CD4-positive, alpha-beta T cell (primary cell): ENCODE measurements around the gene FBXL17. TPM values are rescaled to one million over a fixed set of nuclear protein-coding genes. Genes with fewer than 3 reads are reported as not detected.
"Not testable (repeated sequence)": the region's sequence is repeated elsewhere in the genome, so short reads cannot be mapped to it uniquely, and the experiment has no call there.

Experiments used
- ATAC-seq: fragments of 200-7000 bp; cut with Tn5 transposase; one replicate; pipeline ENCODE4 v1.10.0; 2022; ENCODE audit warnings: mild to moderate bottlenecking; ENCODE audit not compliant: poor library complexity
- CTCF ChIA-PET: fragments of 350-600 bp; sonication (Branson Sonifier 250); formaldehyde crosslinking; loops from one replicate; lab custom pipeline; 2021; ENCODE audit warnings: antibody characterized with exemption, inconsistent platforms; lab: Charles Lee
- POLR2A ChIA-PET: fragments of 350-600 bp; sonication (Branson Sonifier 250); formaldehyde crosslinking; loops from one replicate; lab custom pipeline; 2021; ENCODE audit warnings: antibody characterized with exemption, inconsistent platforms; lab: Charles Lee
- DNase-seq, 14 experiments: peaks; one replicate each; pipeline ENCODE4 v3.0.0-alpha.2; 2013 to 2020; ENCODE audit warnings: mixed read lengths in 2 of 14
- H3K27ac ChIP-seq, 2 donors: one replicate each; pipeline versions ENCODE4 v1.5.1 to v1.7.0; 2013; ENCODE audit warnings: low read length in 2 of 2, low read depth in 1 of 2, mild to moderate bottlenecking in 1 of 2
- H3K27me3 ChIP-seq, 2 experiments: 1 replicate in 1 of 2; 2 replicates in 1 of 2; pipeline versions ENCODE4 v1.6.1 to v1.7.0; 2013; ENCODE audit warnings: low read length in 2 of 2, control low read depth in 1 of 2, mild to moderate bottlenecking in 1 of 2, moderate library complexity in 1 of 2; ENCODE audit not compliant: insufficient read depth in 2 of 2, control insufficient read depth in 1 of 2
- H3K36me3 ChIP-seq: one replicate; pipeline ENCODE4 v1.6.1; 2013; ENCODE audit warnings: low read length, control low read depth; ENCODE audit not compliant: insufficient read depth
- H3K4me1 ChIP-seq: one replicate; pipeline ENCODE4 v1.6.1; 2013; ENCODE audit warnings: low read length, control low read depth; ENCODE audit not compliant: insufficient read depth
- H3K4me3 ChIP-seq: one replicate; pipeline ENCODE4 v1.5.1; 2013; ENCODE audit warnings: mild to moderate bottlenecking, low read length, moderate library complexity
- H3K9me3 ChIP-seq, 2 experiments: 1 replicate in 1 of 2; 2 replicates in 1 of 2; pipeline versions ENCODE4 v1.6.1 to v1.7.0; 2013; ENCODE audit warnings: low read length in 2 of 2, mild to moderate bottlenecking in 2 of 2, control low read depth in 1 of 2, moderate library complexity in 1 of 2; ENCODE audit not compliant: control insufficient read depth in 1 of 2, insufficient read depth in 1 of 2
- H3K27ac Mint-ChIP-seq: one replicate; pipeline ENCODE4 v1.8.0; 2020; ENCODE audit warnings: mixed read lengths
- H3K27me3 Mint-ChIP-seq: one replicate; pipeline ENCODE4 v1.8.0; 2021; ENCODE audit warnings: mixed read lengths
- H3K36me3 Mint-ChIP-seq: one replicate; pipeline ENCODE4 v1.8.0; 2021; ENCODE audit warnings: low read depth, mixed read lengths
- H3K4me1 Mint-ChIP-seq: one replicate; pipeline ENCODE4 v1.8.0; 2021; ENCODE audit warnings: low read depth, mixed read lengths
- H3K4me3 Mint-ChIP-seq: one replicate; pipeline ENCODE4 v1.8.0; 2020; ENCODE audit warnings: mild to moderate bottlenecking, mixed read lengths
- H3K9me3 Mint-ChIP-seq: one replicate; pipeline ENCODE4 v1.8.0; 2020; ENCODE audit warnings: mixed read lengths
- intact Hi-C, 2 experiments: fragments of 100-400 bp; cut with DNase I in 1 of 2; cut with micrococcal nuclease in 1 of 2; formaldehyde crosslinking; loops; one replicate each; pipeline versions ENCODE4 v1.15.1 to v1.9.0; 2023 to 2025; cut with DNase I, micrococcal nuclease
- total RNA-seq, 174 experiments: library from RNA in 2 of 174; stranded (reverse) in 2 of 174; gene quantifications; one replicate each; pipeline ENCODE4 v1.2.3 and lab custom pipeline; 2021 to 2026
- TF ChIP-seq, protein P1 (sequence below): fragments of 200-600 bp; IDR thresholded peaks from one replicate; pipeline ENCODE4 v1.8.0; 2022; ENCODE audit warnings: antibody characterized with exemption, mild to moderate bottlenecking

FBXL17 gene
- total RNA-seq, 2 experiments from 2014 or later: 17.9 to 21.1 TPM

DNA sequence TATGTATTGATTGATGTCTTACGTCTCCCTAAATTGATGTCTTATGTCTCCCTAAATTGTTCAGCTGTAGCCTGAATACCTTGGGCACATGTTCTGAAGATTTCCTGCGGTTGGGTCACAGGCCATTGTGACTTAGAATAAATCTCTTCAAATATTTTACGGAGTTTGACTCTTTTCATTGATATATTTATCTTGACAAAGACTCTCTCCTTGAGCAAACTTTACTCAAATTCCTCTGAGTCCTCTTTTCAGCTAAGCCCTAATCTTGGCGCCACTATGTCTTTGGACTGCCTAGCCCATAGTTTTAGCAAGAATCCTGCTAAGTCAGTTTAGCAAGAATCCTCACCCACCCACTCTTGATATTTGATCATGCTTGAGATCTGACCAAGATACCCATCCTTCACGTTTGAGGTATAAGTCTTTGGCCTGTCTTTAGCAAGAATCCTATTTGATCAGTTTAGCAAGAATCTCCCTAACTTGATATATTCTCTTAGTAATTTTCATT, 35.3 kb upstream of the FBXL17 start:
- Histone ChIP-seq H3K4me3 (no peak overlapping the region), H3K27me3 (no peaks in the 10 kb centered on the region), H3K36me3 (no peaks in the 10 kb centered on the region), H3K9me3 (peaks cover 0 to 7% of the 10 kb centered on the region in 2 experiments), H3K4me1 (no peaks in the 10 kb centered on the region), H3K27ac (no peak overlapping the region)
- H3K4me3 Mint-ChIP-seq: no peak overlapping the region
- POLR2A ChIA-PET: no interaction called here
- H3K27ac Mint-ChIP-seq: no peak overlapping the region
- ATAC-seq: no peak
- CTCF ChIA-PET: no interaction called here
- no peak for DNase-seq
- intact Hi-C loops: no loop called here
- TF ChIP-seq, protein P1, sequence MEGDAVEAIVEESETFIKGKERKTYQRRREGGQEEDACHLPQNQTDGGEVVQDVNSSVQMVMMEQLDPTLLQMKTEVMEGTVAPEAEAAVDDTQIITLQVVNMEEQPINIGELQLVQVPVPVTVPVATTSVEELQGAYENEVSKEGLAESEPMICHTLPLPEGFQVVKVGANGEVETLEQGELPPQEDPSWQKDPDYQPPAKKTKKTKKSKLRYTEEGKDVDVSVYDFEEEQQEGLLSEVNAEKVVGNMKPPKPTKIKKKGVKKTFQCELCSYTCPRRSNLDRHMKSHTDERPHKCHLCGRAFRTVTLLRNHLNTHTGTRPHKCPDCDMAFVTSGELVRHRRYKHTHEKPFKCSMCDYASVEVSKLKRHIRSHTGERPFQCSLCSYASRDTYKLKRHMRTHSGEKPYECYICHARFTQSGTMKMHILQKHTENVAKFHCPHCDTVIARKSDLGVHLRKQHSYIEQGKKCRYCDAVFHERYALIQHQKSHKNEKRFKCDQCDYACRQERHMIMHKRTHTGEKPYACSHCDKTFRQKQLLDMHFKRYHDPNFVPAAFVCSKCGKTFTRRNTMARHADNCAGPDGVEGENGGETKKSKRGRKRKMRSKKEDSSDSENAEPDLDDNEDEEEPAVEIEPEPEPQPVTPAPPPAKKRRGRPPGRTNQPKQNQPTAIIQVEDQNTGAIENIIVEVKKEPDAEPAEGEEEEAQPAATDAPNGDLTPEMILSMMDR: no peak
- H3K27me3 Mint-ChIP-seq: peaks cover 23% of the 10 kb centered on the region
- no peaks in the 10 kb centered on the region for H3K36me3 Mint-ChIP-seq
- H3K9me3 Mint-ChIP-seq: peaks cover 5% of the 10 kb centered on the region
- no peaks in the 10 kb centered on the region for H3K4me1 Mint-ChIP-seq

DNA sequence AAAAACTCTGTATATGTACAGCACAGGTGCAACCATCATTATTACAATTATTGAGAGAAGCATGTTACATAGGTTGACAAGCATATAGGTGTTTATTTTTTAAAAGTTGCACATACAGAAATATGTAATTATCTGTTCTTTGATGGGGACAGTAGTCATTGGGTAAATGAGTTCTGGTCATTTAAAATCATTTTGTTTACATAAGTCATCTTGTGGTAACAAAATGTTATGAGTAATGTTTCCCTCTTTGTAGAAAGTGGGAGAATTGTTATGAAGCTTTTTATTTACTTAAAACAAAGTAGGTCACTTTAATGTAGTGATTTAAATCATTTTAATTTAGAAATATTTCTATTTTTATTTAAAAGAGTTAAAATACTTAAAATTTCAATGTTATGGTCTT, 33.8 kb upstream of the FBXL17 start:
- Histone ChIP-seq H3K9me3 (peaks cover 0 to 7% of the 10 kb centered on the region in 2 experiments), H3K4me1 (no peaks in the 10 kb centered on the region), H3K27ac (no peak overlapping the region), H3K4me3 (no peak overlapping the region), H3K27me3 (no peaks in the 10 kb centered on the region), H3K36me3 (no peaks in the 10 kb centered on the region)
- TF ChIP-seq, protein P1: no peak
- CTCF ChIA-PET: no interaction called here
- ATAC-seq (no peak), DNase-seq (no peak)
- H3K36me3 Mint-ChIP-seq: no peaks in the 10 kb centered on the region
- no peak overlapping the region for H3K4me3 Mint-ChIP-seq
- H3K9me3 Mint-ChIP-seq: peaks cover 5% of the 10 kb centered on the region
- no peaks in the 10 kb centered on the region for H3K4me1 Mint-ChIP-seq
- H3K27me3 Mint-ChIP-seq: peaks cover 23% of the 10 kb centered on the region
- no peak overlapping the region for H3K27ac Mint-ChIP-seq
- POLR2A ChIA-PET: no interaction called here
- intact Hi-C loops: no loop called here

DNA sequence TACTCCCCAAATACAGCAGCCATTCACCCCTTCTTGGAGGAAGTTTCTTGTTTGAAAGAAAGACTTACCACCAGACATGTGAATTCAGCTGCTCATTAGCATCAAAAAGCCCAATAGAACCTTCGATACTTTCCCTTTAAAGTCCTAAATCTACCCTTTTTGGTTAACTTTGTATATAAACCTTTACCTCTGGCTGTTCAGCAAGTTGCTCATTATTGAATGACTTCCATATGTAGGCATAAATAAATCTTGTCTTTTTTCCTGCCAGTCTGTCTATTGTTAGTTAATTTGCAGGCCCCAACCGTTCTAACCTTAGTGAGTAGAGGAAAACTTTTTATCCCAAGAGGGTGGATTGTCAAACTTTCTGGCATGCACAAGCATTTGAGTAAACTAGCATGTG, 27.9 kb upstream of the FBXL17 start:
- Mint-ChIP-seq H3K27me3 (peaks cover 17% of the 10 kb centered on the region), H3K4me3 (no peak overlapping the region), H3K36me3 (no peaks in the 10 kb centered on the region), H3K4me1 (no peaks in the 10 kb centered on the region), H3K9me3 (no peaks in the 10 kb centered on the region), H3K27ac (no peak overlapping the region)
- intact Hi-C loops: no loop called here
- POLR2A ChIA-PET: no interaction called here
- Histone ChIP-seq H3K27ac (no peak overlapping the region), H3K4me1 (no peaks in the 10 kb centered on the region), H3K4me3 (no peak overlapping the region), H3K27me3 (no peaks in the 10 kb centered on the region), H3K36me3 (no peaks in the 10 kb centered on the region), H3K9me3 (no peaks in the 10 kb centered on the region)
- CTCF ChIA-PET: no interaction called here
- TF ChIP-seq, protein P1: no peak
- DNase-seq (no peak), ATAC-seq (no peak)

DNA sequence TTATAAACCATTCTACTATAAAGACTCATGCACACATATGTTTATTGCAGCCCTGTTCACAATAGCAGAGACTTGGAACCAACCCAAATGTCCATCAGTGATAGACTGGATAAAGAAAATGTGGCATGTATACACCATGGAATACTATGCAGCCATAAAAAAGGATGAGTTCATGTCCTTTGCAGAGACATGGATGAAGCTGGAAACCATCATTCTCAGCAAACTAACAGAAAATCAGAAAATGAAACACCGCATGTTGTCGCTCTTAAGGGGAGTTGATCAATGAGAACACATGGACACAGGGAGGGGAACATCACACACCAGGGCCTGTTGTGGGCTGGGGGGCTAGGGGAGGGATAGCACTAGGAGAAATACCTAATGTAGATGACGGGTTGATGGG, 23.3 kb upstream of the FBXL17 start:
- CTCF ChIA-PET, H3K27ac Mint-ChIP-seq, H3K27ac ChIP-seq, H3K4me3 Mint-ChIP-seq, H3K9me3 ChIP-seq, H3K36me3 Mint-ChIP-seq, H3K4me1 ChIP-seq, intact Hi-C loops, H3K4me1 Mint-ChIP-seq, H3K4me3 ChIP-seq, H3K36me3 ChIP-seq, ATAC-seq, POLR2A ChIA-PET, DNase-seq, H3K9me3 Mint-ChIP-seq, H3K27me3 ChIP-seq: not testable (repeated sequence)
- peaks cover 46% of the 10 kb centered on the region for H3K27me3 Mint-ChIP-seq
